B cell (primary cell): Measurements from ENCODE around the gene UCP1. TPM values are rescaled to one million over a fixed set of nuclear protein-coding genes. Genes with fewer than 3 reads are reported as not detected.
"Not testable (repeated sequence)": the region's sequence is repeated elsewhere in the genome, so short reads cannot be mapped to it uniquely, and the experiment has no call there.

Source experiments
- ATAC-seq: fragments of 200-7000 bp; cut with Tn5 transposase; one replicate; pipeline ENCODE4 v1.10.0; 2021; ENCODE audit warnings: low read depth, mild to moderate bottlenecking, moderate number of reproducible peaks, moderate library complexity
- CTCF ChIA-PET: fragments of 350-600 bp; sonication (Branson Sonifier 250); formaldehyde crosslinking; loops from one replicate; lab custom pipeline; 2021; ENCODE audit warnings: antibody characterized with exemption, inconsistent platforms; lab: Charles Lee
- POLR2A ChIA-PET: fragments of 350-600 bp; sonication (Branson Sonifier 250); formaldehyde crosslinking; loops from one replicate; lab custom pipeline; 2021; ENCODE audit warnings: antibody characterized with exemption; lab: Charles Lee
- DNase-seq: peaks from one replicate; pipeline ENCODE4 v3.0.0; 2013
- H2AFZ ChIP-seq: 2 replicates; pipeline ENCODE4 v1.6.1; 2012; ENCODE audit warnings: mild to moderate bottlenecking, low read depth, low read length; ENCODE audit not compliant: insufficient read depth, poor library complexity, severe bottlenecking
- H3K27ac ChIP-seq, 2 donors: 1 replicate in 1 of 2; 2 replicates in 1 of 2; pipeline ENCODE4 v1.5.1; 2012 to 2013; ENCODE audit warnings: low read length in 2 of 2, mild to moderate bottlenecking in 2 of 2, moderate library complexity in 1 of 2
- H3K27me3 ChIP-seq, 4 experiments: fragments of 200-600 bp in 1 of 4; sonication (generic) in 1 of 4; replicated peaks in 1 of 4; 1 replicate in 2 of 4; 2 replicates in 2 of 4; pipeline versions ENCODE4 v1.6.1 to v1.7.0; 2013 to 2016; ENCODE audit warnings: low read length in 3 of 4, mild to moderate bottlenecking in 2 of 4, mixed read lengths in 1 of 4, moderate library complexity in 1 of 4; ENCODE audit not compliant: insufficient read depth in 4 of 4, control insufficient read depth in 3 of 4; ENCODE audit errors: control extremely low read depth in 1 of 4
- H3K36me3 ChIP-seq, 2 experiments: replicated peaks in 1 of 2; 1 replicate in 1 of 2; 2 replicates in 1 of 2; pipeline versions ENCODE4 v1.6.1 to v1.7.1; 2013; ENCODE audit warnings: low read length in 1 of 2; ENCODE audit not compliant: insufficient read depth in 2 of 2, control insufficient read depth in 1 of 2; ENCODE audit errors: control extremely low read depth in 1 of 2, extremely low read depth in 1 of 2
- H3K4me1 ChIP-seq, 2 donors: fragments of 200-600 bp in 1 of 2; sonication (generic) in 1 of 2; 1 replicate in 1 of 2; 2 replicates in 1 of 2; pipeline versions ENCODE4 v1.5.1 to v1.6.1; 2013 to 2017; ENCODE audit warnings: low read length in 2 of 2; ENCODE audit not compliant: control insufficient read depth in 2 of 2, insufficient read depth in 2 of 2
- H3K4me2 ChIP-seq: replicated peaks from 2 replicates; pipeline ENCODE3; 2012; ENCODE audit warnings: mild to moderate bottlenecking, low read depth, low read length; ENCODE audit not compliant: poor library complexity, severe bottlenecking
- H3K4me3 ChIP-seq, 5 experiments: fragments of 200-600 bp in 1 of 5; sonication (generic) in 1 of 5; 1 replicate in 3 of 5; 2 replicates in 2 of 5; pipeline versions ENCODE4 v1.5.1 to v1.7.0; 2011 to 2016; ENCODE audit warnings: low read length in 4 of 5, mild to moderate bottlenecking in 4 of 5, low read depth in 2 of 5, control low read depth in 1 of 5, moderate library complexity in 1 of 5; ENCODE audit not compliant: insufficient read depth in 1 of 5; ENCODE audit errors: control extremely low read depth in 1 of 5, extremely low read depth in 1 of 5
- H3K79me2 ChIP-seq: fragments of 200-600 bp; sonication (generic); one replicate; pipeline ENCODE4 v1.6.0; 2016; ENCODE audit warnings: low read length; ENCODE audit not compliant: control insufficient read depth, insufficient read depth
- H3K9ac ChIP-seq: fragments of 200-600 bp; sonication (generic); 2 replicates; pipeline ENCODE4 v1.6.1; 2017; ENCODE audit warnings: mild to moderate bottlenecking, low read length, moderate library complexity
- H3K9me3 ChIP-seq, 3 donors: one replicate each; pipeline versions ENCODE4 v1.6.1 to v1.7.1; 2013; ENCODE audit warnings: low read length in 2 of 3; ENCODE audit not compliant: control insufficient read depth in 2 of 3, insufficient read depth in 1 of 3; ENCODE audit errors: control extremely low read depth in 1 of 3
- H4K20me1 ChIP-seq: 2 replicates; pipeline ENCODE4 v1.6.0; 2012; ENCODE audit warnings: mild to moderate bottlenecking, low read length; ENCODE audit not compliant: insufficient read depth, control insufficient read depth, poor library complexity, severe bottlenecking
- H3K27ac Mint-ChIP-seq: one replicate; pipeline ENCODE4 v1.8.0; 2021; ENCODE audit warnings: mixed read lengths
- H3K27me3 Mint-ChIP-seq: one replicate; pipeline ENCODE4 v1.8.0; 2021; ENCODE audit warnings: mixed read lengths
- H3K4me1 Mint-ChIP-seq: one replicate; pipeline ENCODE4 v1.8.0; 2021; ENCODE audit warnings: mixed read lengths
- H3K4me3 Mint-ChIP-seq: one replicate; pipeline ENCODE4 v1.8.0; 2021; ENCODE audit warnings: mixed read lengths
- H3K9me3 Mint-ChIP-seq: one replicate; pipeline ENCODE4 v1.8.0; 2022; ENCODE audit warnings: mixed read lengths; ENCODE audit not compliant: insufficient read depth
- EZH2 ChIP-seq: IDR thresholded peaks from 2 replicates; pipeline ENCODE4 v1.6.1; 2012; ENCODE audit warnings: borderline replicate concordance, low read depth, mild to moderate bottlenecking, moderate library complexity, low read length; ENCODE audit not compliant: insufficient read depth, poor library complexity, severe bottlenecking
- WGBS: methylation state at CpG from one replicate; pipeline ENCODE4 v1.1.5; 2013; ENCODE audit warnings: missing lambda C conversion rate; ENCODE audit not compliant: insufficient coverage; 5-methylcytosine and 5-hydroxymethylcytosine counted together
- intact Hi-C: fragments of 100-400 bp; cut with micrococcal nuclease; formaldehyde crosslinking; loops from one replicate; pipeline ENCODE4 v1.10.0; 2022
- polyA plus RNA-seq: library from polyadenylated mRNA; depleted of rRNA; stranded (reverse); fragments of >200 nt; gene quantifications from 2 replicates; pipeline ENCODE4 v1.2.3, GENCODE V29; 2012
- total RNA-seq, 2 donors: library from RNA; stranded (reverse); fragments of 120-200 nt in 1 of 2; gene quantifications; 1 replicate in 1 of 2; 2 replicates in 1 of 2; pipeline versions ENCODE4 v1.2.3 to v1.2.4, GENCODE V29; 2013 to 2022
- TF ChIP-seq, protein P1 (sequence below): fragments of 200-600 bp; IDR thresholded peaks from one replicate; pipeline ENCODE4 v1.8.0; 2022; ENCODE audit warnings: antibody characterized with exemption, mild to moderate bottlenecking

UCP1 gene
- total and polyA plus RNA-seq, 2 donors (not counting 1 experiment from before 2014, with no cell fraction given), result not detected

- Histone ChIP-seq H3K4me3 (peak overlapping the region; percentile 65 to 85 (median 70)), H3K4me2 (peak overlapping the region; percentile 79), H4K20me1 (no peaks in the 10 kb centered on the region), H3K9ac (peak overlapping the region; percentile 88), H3K36me3 (peaks cover 4 to 5% of the 10 kb centered on the region in 2 experiments), H3K27me3 (no peaks in the 10 kb centered on the region), H2AFZ (peak overlapping the region; percentile 99), H3K9me3 (peaks cover 0 to 1% (median 0%) of the 10 kb centered on the region in 3 donors), H3K27ac (peak overlapping the region in 1 of 2 donors; percentile 45), H3K4me1 (peaks cover 12 to 13% of the 10 kb centered on the region in 2 donors), H3K79me2 (no peaks in the 10 kb centered on the region)
- WGBS, result 17% methylated on average over 2 of the region's 8 CpGs
- CTCF ChIA-PET, result interaction anchor here (1.0 to 2.9 kb wide), 11 partner anchors 14 to 511 kb away, joined by 3 to 16 read pairs (median 5); partner anchors contain the start of gene SCOC
- no peaks in the 10 kb centered on the region for H3K27me3 Mint-ChIP-seq
- peak; percentile 7 for ATAC-seq
- DNase-seq, result no peak
- H3K9me3 Mint-ChIP-seq, result no peaks in the 10 kb centered on the region
- peak overlapping the region; percentile 91 for H3K4me3 Mint-ChIP-seq
- POLR2A ChIA-PET, result interaction anchor here (1.0 kb wide), 1 partner anchor 267 kb away, joined by 3 read pairs; no protein-coding TSS in a partner anchor
- H3K27ac Mint-ChIP-seq, result peak overlapping the region; percentile 86
- no peak for TF ChIP-seq EZH2
- TF ChIP-seq, protein P1, sequence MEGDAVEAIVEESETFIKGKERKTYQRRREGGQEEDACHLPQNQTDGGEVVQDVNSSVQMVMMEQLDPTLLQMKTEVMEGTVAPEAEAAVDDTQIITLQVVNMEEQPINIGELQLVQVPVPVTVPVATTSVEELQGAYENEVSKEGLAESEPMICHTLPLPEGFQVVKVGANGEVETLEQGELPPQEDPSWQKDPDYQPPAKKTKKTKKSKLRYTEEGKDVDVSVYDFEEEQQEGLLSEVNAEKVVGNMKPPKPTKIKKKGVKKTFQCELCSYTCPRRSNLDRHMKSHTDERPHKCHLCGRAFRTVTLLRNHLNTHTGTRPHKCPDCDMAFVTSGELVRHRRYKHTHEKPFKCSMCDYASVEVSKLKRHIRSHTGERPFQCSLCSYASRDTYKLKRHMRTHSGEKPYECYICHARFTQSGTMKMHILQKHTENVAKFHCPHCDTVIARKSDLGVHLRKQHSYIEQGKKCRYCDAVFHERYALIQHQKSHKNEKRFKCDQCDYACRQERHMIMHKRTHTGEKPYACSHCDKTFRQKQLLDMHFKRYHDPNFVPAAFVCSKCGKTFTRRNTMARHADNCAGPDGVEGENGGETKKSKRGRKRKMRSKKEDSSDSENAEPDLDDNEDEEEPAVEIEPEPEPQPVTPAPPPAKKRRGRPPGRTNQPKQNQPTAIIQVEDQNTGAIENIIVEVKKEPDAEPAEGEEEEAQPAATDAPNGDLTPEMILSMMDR, result no peak
- peaks cover 16% of the 10 kb centered on the region for H3K4me1 Mint-ChIP-seq
- intact Hi-C loops, result loop anchor here (2.0 to 10.0 kb wide), 9 partner anchors 87 to 1506 kb away; partner anchors contain the start of genes MAML3, NOCT, RAB33B and SETD7
These were observed 45.3 kb downstream of the UCP1 start for GRCh38 chr4:140523370-140523856.

- H3K9me3 Mint-ChIP-seq, result no peaks in the 10 kb centered on the region
- Histone ChIP-seq H2AFZ (no peak overlapping the region), H3K4me2 (no peak overlapping the region), H3K79me2 (no peaks in the 10 kb centered on the region), H4K20me1 (no peaks in the 10 kb centered on the region), H3K27ac (no peak overlapping the region), H3K4me3 (no peak overlapping the region), H3K4me1 (no peaks in the 10 kb centered on the region), H3K9me3 (no peaks in the 10 kb centered on the region), H3K9ac (no peak overlapping the region), H3K36me3 (no peaks in the 10 kb centered on the region), H3K27me3 (peaks cover 0 to 19% (median 8%) of the 10 kb centered on the region in 4 experiments)
- intact Hi-C loops, result no loop called here
- no peak overlapping the region for H3K4me3 Mint-ChIP-seq
- ChIA-PET POLR2A (no interaction called here), CTCF (no interaction called here)
- no peak overlapping the region for H3K27ac Mint-ChIP-seq
- peaks cover 34% of the 10 kb centered on the region for H3K27me3 Mint-ChIP-seq
- no peak for TF ChIP-seq EZH2
- TF ChIP-seq, protein P1, result no peak
- no peaks in the 10 kb centered on the region for H3K4me1 Mint-ChIP-seq
- DNase-seq (no peak), ATAC-seq (no peak)
- WGBS, result no CpG with 5 or more reads among the region's 1 CpG
These were observed 53.3 kb downstream of the UCP1 start for GRCh38 chr4:140515423-140515822.

DNA sequence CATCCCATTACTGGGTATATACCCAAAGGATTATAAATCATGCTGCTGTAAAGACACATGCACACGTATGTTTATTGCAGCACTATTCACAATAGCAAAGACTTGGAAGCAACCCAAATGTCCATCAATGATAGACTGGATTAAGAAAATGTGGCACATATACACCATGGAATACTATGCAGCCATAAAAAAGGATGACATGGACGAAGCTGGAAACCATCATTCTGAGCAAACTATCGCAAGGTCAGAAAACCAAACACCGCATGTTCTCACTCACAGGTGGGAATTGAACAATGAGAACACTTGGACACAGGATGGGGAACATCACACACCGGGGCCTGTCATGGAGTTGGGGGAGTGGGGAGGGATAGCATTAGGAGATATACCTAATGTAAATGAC is 55.0 kb downstream of the UCP1 start:
- H3K27ac ChIP-seq, H3K27ac Mint-ChIP-seq, POLR2A ChIA-PET, H3K4me1 ChIP-seq, H3K4me3 ChIP-seq, H3K36me3 ChIP-seq, ATAC-seq, H3K9me3 ChIP-seq, H4K20me1 ChIP-seq, H3K4me2 ChIP-seq, H3K9me3 Mint-ChIP-seq, H3K4me3 Mint-ChIP-seq, H3K79me2 ChIP-seq, H2AFZ ChIP-seq, CTCF ChIA-PET, H3K9ac ChIP-seq, DNase-seq, intact Hi-C loops, H3K4me1 Mint-ChIP-seq: not testable (repeated sequence)
- H3K27me3 Mint-ChIP-seq, result peaks cover 51% of the 10 kb centered on the region
- 70% methylated on average over 2 of the region's 5 CpGs for WGBS
- peaks cover 0 to 19% (median 8%) of the 10 kb centered on the region in 4 experiments for H3K27me3 ChIP-seq
